Peyer's patch (tissue), 4 donors: Measurements from ENCODE around the gene ZNF367. TPM values are rescaled to one million over a fixed set of nuclear protein-coding genes. Genes with fewer than 3 reads are reported as not detected.

Experiments
- DNase-seq, 3 donors: peaks; one replicate each; pipeline ENCODE4 v3.0.0-alpha.2; 2017 to 2019
- H3K27ac ChIP-seq, 4 donors: fragments of 200-600 bp; sonication (generic); one replicate each; pipeline ENCODE4 v1.5.1; 2016 to 2019
- H3K27me3 ChIP-seq, 2 donors: fragments of 200-600 bp; sonication (generic); one replicate each; pipeline ENCODE4 v1.5.1; 2019
- H3K36me3 ChIP-seq, 3 donors: fragments of 200-600 bp; sonication (generic); one replicate each; pipeline ENCODE4 v1.5.1; 2016 to 2019
- H3K4me1 ChIP-seq, 4 donors: fragments of 200-600 bp; sonication (generic); one replicate each; pipeline ENCODE4 v1.5.1; 2016 to 2019
- H3K4me3 ChIP-seq, 4 donors: fragments of 200-600 bp; sonication (generic); 1 replicate in 3 of 4; 2 replicates in 1 of 4; pipeline ENCODE4 v1.5.1; 2016 to 2019; ENCODE audit warnings: mild to moderate bottlenecking in 1 of 4
- H3K9me3 ChIP-seq, 4 donors: fragments of 200-600 bp; sonication (generic); one replicate each; pipeline ENCODE4 v1.5.1; 2016 to 2019; ENCODE audit warnings: mild to moderate bottlenecking in 1 of 4
- CTCF ChIP-seq, 6 experiments: fragments of 450-650 bp in 4 of 6; fragments of 200-600 bp in 2 of 6; sonication (generic) in 1 of 6; IDR thresholded peaks; one replicate each; pipeline ENCODE4 v1.5.1; 2017 to 2019; ENCODE audit warnings: antibody characterized with exemption in 6 of 6, mild to moderate bottlenecking in 3 of 6, moderate library complexity in 1 of 6
- POLR2A ChIP-seq, 2 donors: fragments of 450-650 bp; IDR thresholded peaks; one replicate each; pipeline ENCODE4 v1.5.1; 2017; ENCODE audit warnings: antibody characterized with exemption in 2 of 2, mild to moderate bottlenecking in 2 of 2, moderate library complexity in 2 of 2
- total RNA-seq, 4 donors: library from RNA; depleted of rRNA; stranded (reverse); fragments of >200 nt; gene quantifications; one replicate each; pipeline ENCODE4 v1.1.0, GENCODE V29; 2016

ZNF367 gene
- total RNA-seq, 4 donors from 2014 or later, result 1.5 to 7.4 (median 3.4) TPM

DNA sequence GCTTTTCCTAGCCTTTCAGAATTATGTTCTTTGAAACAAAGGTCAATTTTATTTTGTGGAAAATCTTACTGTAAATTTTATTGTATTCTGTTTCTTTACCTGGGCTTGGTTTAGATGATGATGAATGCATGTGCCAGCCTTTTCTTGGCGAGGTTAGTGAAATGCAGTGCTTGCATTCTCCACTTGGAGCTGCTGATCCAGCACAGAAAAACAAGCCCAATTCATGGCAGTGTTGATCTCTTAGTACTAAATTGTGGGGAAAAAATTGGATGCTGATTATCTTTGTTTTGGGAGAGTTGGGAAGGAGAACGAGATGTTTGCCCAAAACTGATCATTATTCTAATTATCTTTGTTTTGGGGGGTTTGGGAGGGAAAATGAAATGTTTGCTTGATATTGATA is 35.5 kb upstream of the ZNF367 start:
- peaks cover 0 to 13% (median 3%) of the 10 kb centered on the region in 4 donors for H3K4me1 ChIP-seq
- H3K4me3 ChIP-seq, result no peak overlapping the region
- TF ChIP-seq CTCF (IDR thresholded peaks at IDR 0.05) (peak in 3 of 6 experiments; percentile 36 to 49 (median 42)), POLR2A (IDR thresholded peaks at IDR 0.05) (no peak)
- DNase-seq, result no peak
- no peaks in the 10 kb centered on the region for H3K27me3 ChIP-seq
- no peak overlapping the region for H3K27ac ChIP-seq
- H3K36me3 ChIP-seq, result no peaks in the 10 kb centered on the region
- H3K9me3 ChIP-seq, result no peaks in the 10 kb centered on the region

DNA sequence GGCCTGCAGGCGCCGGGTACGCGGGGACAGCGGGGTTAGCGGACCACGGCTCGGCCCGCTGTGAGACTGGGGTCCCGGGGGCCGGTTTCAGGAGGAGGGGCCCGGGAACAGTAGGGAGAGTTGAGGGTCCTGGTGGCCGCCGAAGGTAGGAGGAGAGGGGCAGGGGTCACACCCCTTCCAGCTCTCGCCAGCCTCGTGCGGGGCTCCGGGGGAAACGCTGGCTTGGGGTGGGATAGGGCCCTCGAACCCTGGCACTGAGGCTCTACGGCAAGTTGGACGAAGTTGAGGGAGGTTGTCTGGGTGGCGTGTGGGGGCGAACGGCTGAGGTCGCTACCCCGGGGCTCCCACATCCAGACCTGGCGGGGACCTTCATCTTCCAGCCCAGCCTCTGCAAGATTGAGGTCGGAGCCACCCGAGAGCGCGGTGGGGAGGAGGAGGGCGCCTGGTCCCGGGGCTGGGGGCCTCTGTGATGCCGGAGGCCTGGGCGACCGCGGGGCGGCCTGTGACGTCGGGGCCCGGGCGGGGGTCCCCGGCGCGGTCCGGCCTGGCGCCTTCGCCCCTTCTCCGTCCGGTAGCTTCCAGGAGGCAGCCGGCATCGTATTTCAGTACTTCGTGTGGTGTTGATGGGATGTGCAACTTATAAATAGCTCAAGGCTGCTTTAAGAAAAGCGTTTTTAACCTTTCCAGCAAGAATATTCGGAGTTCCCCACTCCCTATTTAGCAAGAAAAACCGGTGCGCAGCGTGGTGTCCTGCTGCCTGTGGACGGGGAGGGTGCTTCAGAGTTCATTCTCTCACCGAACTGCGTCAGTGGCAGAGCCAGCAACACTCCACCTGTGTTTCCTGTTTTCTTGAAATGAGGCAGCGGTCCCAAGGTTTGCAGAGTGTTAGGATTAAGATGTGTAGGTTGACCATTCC is 32.7 kb upstream of the ZNF367 start:
- H3K27me3 ChIP-seq, result no peaks in the 10 kb centered on the region
- H3K4me3 ChIP-seq, result peak overlapping the region; percentile 81 to 94 (median 88)
- TF ChIP-seq CTCF (IDR thresholded peaks at IDR 0.05), result no peak
- TF ChIP-seq POLR2A (IDR thresholded peaks at IDR 0.05), result no peak
- peaks cover 0 to 13% (median 3%) of the 10 kb centered on the region in 4 donors for H3K4me1 ChIP-seq
- H3K27ac ChIP-seq, result peak overlapping the region; percentile 79 to 87 (median 84)
- no peaks in the 10 kb centered on the region for H3K9me3 ChIP-seq
- H3K36me3 ChIP-seq, result no peaks in the 10 kb centered on the region
- DNase-seq, result peak; percentile 58 to 74 (median 62)

DNA sequence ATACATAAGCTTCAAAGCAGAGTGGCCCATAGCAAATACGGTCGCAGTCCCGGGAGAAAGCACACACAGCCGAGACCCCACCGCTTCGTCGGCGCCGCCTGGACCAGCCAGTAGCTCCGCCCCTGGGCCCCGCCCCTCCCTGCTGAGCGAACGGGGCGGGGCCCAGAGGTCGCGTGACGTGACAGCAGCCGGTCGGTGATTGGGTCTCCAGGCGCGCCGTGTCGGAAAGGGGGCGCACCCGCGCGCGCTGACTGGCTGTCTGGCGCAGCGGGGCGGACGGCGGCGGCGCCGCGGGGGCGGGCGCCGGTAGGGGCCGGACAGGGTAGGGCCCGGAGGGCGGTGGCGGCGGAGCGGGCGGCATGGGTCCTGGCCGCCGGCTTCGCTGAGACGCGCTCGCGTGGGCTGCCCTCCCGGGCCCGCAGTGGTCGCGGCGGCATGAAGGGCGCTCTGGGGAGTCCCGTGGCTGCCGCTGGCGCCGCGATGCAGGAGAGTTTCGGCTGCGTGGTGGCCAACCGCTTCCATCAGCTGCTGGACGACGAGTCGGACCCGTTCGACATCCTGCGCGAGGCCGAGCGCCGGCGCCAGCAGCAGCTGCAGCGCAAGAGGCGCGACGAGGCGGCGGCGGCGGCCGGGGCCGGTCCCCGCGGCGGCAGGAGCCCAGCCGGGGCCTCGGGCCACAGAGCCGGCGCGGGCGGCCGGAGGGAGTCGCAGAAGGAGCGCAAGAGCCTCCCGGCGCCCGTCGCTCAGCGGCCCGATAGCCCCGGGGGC is 31.9 kb upstream of the ZNF367 start, which contains the start of gene HABP4:
Gene HABP4, plus strand, starts transcription at position 325 of the 768 bp plus-strand sequence. Its CDS starts 111 bp downstream, at position 436.
- peak within 1 kb of the TSS; percentile 79 to 87 (median 84) for H3K27ac ChIP-seq
- no peaks in the 10 kb centered on the region for H3K27me3 ChIP-seq
- peak within 1 kb of the TSS; percentile 81 to 94 (median 88) for H3K4me3 ChIP-seq
- H3K36me3 ChIP-seq, result no peaks in the 10 kb centered on the region
- DNase-seq, result peak; percentile 98 to 99 (median 98)
- H3K9me3 ChIP-seq, result no peaks in the 10 kb centered on the region
- H3K4me1 ChIP-seq, result peaks cover 0 to 13% (median 3%) of the 10 kb centered on the region in 4 donors
- TF ChIP-seq POLR2A (IDR thresholded peaks at IDR 0.05), result peak; percentile 53 to 70
- peak in 2 of 6 experiments; percentile 18 to 22 for TF ChIP-seq CTCF (IDR thresholded peaks at IDR 0.05)

DNA sequence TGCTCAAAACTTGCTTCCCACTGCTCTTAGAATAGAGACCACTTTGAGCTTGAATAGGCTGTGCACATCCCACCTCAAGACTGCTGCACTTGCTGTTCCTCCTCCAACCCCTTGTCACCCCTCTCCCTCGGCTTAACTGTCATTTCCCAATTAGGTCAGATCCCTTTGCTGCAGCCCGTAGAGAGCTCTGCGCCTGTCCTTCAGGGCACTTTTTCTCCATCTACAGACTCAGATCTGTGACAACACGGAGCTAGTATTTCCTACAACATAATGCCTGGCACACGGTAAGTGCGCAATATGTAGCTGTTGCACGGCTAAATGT is 31.3 kb upstream of the ZNF367 start:
- H3K36me3 ChIP-seq, result no peaks in the 10 kb centered on the region
- H3K27me3 ChIP-seq, result no peaks in the 10 kb centered on the region
- TF ChIP-seq CTCF (IDR thresholded peaks at IDR 0.05) (no peak), POLR2A (IDR thresholded peaks at IDR 0.05) (no peak)
- H3K4me1 ChIP-seq, result peaks cover 0 to 13% (median 3%) of the 10 kb centered on the region in 4 donors
- no peaks in the 10 kb centered on the region for H3K9me3 ChIP-seq
- H3K27ac ChIP-seq, result peak overlapping the region in 3 of 4 donors; percentile 48 to 81 (median 55)
- peak overlapping the region; percentile 81 to 94 (median 88) for H3K4me3 ChIP-seq
- DNase-seq, result no peak

DNA sequence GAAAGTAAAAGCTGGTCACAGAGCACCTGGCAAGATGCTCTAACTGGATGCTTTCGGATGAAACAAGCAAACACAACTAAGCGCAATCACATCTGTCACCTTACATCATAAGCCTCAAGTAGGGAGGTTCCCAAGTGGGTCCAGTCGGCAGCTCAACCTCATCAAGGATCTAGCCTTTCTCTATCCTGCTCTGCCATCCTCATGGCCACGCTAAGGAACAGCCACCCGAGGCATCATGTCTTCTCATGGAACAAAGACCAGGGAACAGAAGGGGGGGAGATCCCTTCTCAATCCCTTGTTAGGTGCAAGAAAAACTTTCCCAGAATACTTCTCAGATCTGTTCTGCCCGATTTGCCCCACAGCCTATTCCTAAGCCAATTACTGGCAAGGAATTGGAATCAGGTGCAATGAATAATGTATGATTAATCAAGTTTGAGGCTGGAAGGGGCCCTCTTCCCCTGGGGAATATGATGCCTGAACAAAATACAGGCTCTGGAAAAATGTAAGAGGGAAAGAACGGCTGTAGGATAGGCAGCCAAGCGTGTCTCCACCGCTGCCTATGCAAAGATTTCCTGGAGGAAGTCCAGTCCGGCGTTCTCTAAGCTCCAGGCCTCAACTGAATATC is 30.5 kb upstream of the ZNF367 start:
- Histone ChIP-seq H3K9me3 (no peaks in the 10 kb centered on the region), H3K4me1 (peaks cover 0 to 13% (median 3%) of the 10 kb centered on the region in 4 donors), H3K27me3 (no peaks in the 10 kb centered on the region), H3K4me3 (no peak overlapping the region), H3K36me3 (no peaks in the 10 kb centered on the region), H3K27ac (no peak overlapping the region)
- TF ChIP-seq POLR2A (IDR thresholded peaks at IDR 0.05), result no peak
- no peak for TF ChIP-seq CTCF (IDR thresholded peaks at IDR 0.05)
- DNase-seq, result no peak
